Thymus (tissue), 11 donors: ENCODE measurements around the gene MT1HL1. TPM values are rescaled to one million over a fixed set of nuclear protein-coding genes. Genes with fewer than 3 reads are reported as not detected.
"Not testable (repeated sequence)": the region's sequence is repeated elsewhere in the genome, so short reads cannot be mapped to it uniquely, and the experiment has no call there.

Experiments
- DNase-seq, 9 donors: peaks; one replicate each; pipeline ENCODE4 v3.0.0-alpha.2; 2013; ENCODE audit warnings: low spot score in 9 of 9, low read depth in 6 of 9, missing footprints in 1 of 9
- H3K27ac ChIP-seq, 2 donors: one replicate each; pipeline ENCODE4 v1.5.1; 2013; ENCODE audit warnings: control low read depth in 1 of 2, low read depth in 1 of 2, low read length in 1 of 2, mild to moderate bottlenecking in 1 of 2, moderate library complexity in 1 of 2
- H3K27me3 ChIP-seq, 2 donors: one replicate each; pipeline ENCODE4 v1.5.1; 2013; ENCODE audit warnings: low read length in 1 of 2; ENCODE audit not compliant: control insufficient read depth in 2 of 2, insufficient read depth in 1 of 2
- H3K36me3 ChIP-seq, 2 donors: one replicate each; pipeline ENCODE4 v1.5.1; 2013; ENCODE audit warnings: low read length in 1 of 2, mild to moderate bottlenecking in 1 of 2, moderate library complexity in 1 of 2; ENCODE audit not compliant: control insufficient read depth in 2 of 2, insufficient read depth in 2 of 2
- H3K4me1 ChIP-seq, 2 donors: one replicate each; pipeline ENCODE4 v1.5.1; 2013; ENCODE audit warnings: low read length in 2 of 2; ENCODE audit not compliant: control insufficient read depth in 2 of 2, insufficient read depth in 2 of 2
- H3K4me3 ChIP-seq, 2 donors: one replicate each; pipeline ENCODE4 v1.5.1; 2013; ENCODE audit warnings: low read length in 2 of 2, control low read depth in 1 of 2, mild to moderate bottlenecking in 1 of 2
- H3K9me3 ChIP-seq, 2 donors: one replicate each; pipeline ENCODE4 v1.5.1; 2013; ENCODE audit warnings: low read length in 1 of 2, mild to moderate bottlenecking in 1 of 2; ENCODE audit not compliant: control insufficient read depth in 2 of 2, insufficient read depth in 1 of 2
- WGBS: extraction: QIAGEN DNeasy Blood & Tissue Kit; methylation state at CpG from one replicate; pipeline ENCODE4 v1.1.7; 2013; 5-methylcytosine and 5-hydroxymethylcytosine counted together
- polyA plus RNA-seq: library from polyadenylated mRNA; stranded (reverse); fragments of 200-250 nt; gene quantifications from one replicate; pipeline ENCODE4 v1.2.3, GENCODE V29; 2013
- total RNA-seq: library from RNA; stranded (reverse); fragments of 120-200 nt; gene quantifications from one replicate; pipeline ENCODE4 v1.2.4, GENCODE V29; 2013
- donor health status: healthy.

Gene MT1HL1
- total and polyA plus RNA-seq, 2 donors: not detected

GRCh38 chr1:236975461-236975860 is 28.8 kb downstream of the MT1HL1 start:
- Histone ChIP-seq H3K4me3 (no peak overlapping the region), H3K9me3 (no peaks in the 10 kb centered on the region), H3K36me3 (no peaks in the 10 kb centered on the region), H3K27ac (no peak overlapping the region), H3K4me1 (no peaks in the 10 kb centered on the region), H3K27me3 (no peaks in the 10 kb centered on the region)
- WGBS: 97% methylated on average over 6 of the region's 6 CpGs
- no peak for DNase-seq

GRCh38 chr1:236974025-236974424 is 30.2 kb downstream of the MT1HL1 start:
- not testable (repeated sequence) for H3K27me3 ChIP-seq, H3K4me3 ChIP-seq, H3K27ac ChIP-seq, H3K36me3 ChIP-seq, H3K9me3 ChIP-seq, DNase-seq, H3K4me1 ChIP-seq
- WGBS: 95% methylated on average over 5 of the region's 5 CpGs

GRCh38 chr1:236966636-236967035 is 37.6 kb downstream of the MT1HL1 start:
- H3K27me3 ChIP-seq: no peaks in the 10 kb centered on the region
- WGBS: 94% methylated on average over 6 of the region's 6 CpGs
- H3K4me1 ChIP-seq: no peaks in the 10 kb centered on the region
- no peak overlapping the region for H3K4me3 ChIP-seq
- no peak overlapping the region for H3K27ac ChIP-seq
- no peak for DNase-seq
- H3K9me3 ChIP-seq: no peaks in the 10 kb centered on the region
- H3K36me3 ChIP-seq: no peaks in the 10 kb centered on the region

GRCh38 chr1:236963920-236964319 is 40.3 kb downstream of the MT1HL1 start:
- no peak overlapping the region for H3K27ac ChIP-seq
- no peaks in the 10 kb centered on the region for H3K36me3 ChIP-seq
- no peak for DNase-seq
- no peaks in the 10 kb centered on the region for H3K4me1 ChIP-seq
- H3K4me3 ChIP-seq: no peak overlapping the region
- H3K9me3 ChIP-seq: no peaks in the 10 kb centered on the region
- no peaks in the 10 kb centered on the region for H3K27me3 ChIP-seq
- WGBS: 95% methylated on average over 2 of the region's 2 CpGs

GRCh38 chr1:236959112-236959511 is 45.1 kb downstream of the MT1HL1 start:
- Histone ChIP-seq H3K27ac (no peak overlapping the region), H3K4me3 (no peak overlapping the region), H3K27me3 (no peaks in the 10 kb centered on the region), H3K4me1 (no peaks in the 10 kb centered on the region), H3K36me3 (no peaks in the 10 kb centered on the region), H3K9me3 (no peaks in the 10 kb centered on the region)
- no peak for DNase-seq
- 94% methylated on average over 2 of the region's 2 CpGs for WGBS

- Histone ChIP-seq H3K9me3 (no peaks in the 10 kb centered on the region), H3K36me3 (no peaks in the 10 kb centered on the region), H3K27ac (no peak overlapping the region), H3K4me1 (no peaks in the 10 kb centered on the region), H3K27me3 (no peaks in the 10 kb centered on the region), H3K4me3 (no peak overlapping the region)
- WGBS: 77% methylated on average over 5 of the region's 5 CpGs
- no peak for DNase-seq
These were observed 47.0 kb downstream of the MT1HL1 start for GRCh38 chr1:236957235-236957634.

Other genes starting within 250 kb of the MT1HL1 start
- 25.0 TPM for gene MTR, start 209.1 kb downstream of the MT1HL1 start, total RNA-seq
- 12.5 TPM for gene MTR, start 209.1 kb downstream of the MT1HL1 start, polyA plus RNA-seq
- gene RYR2, start 37.7 kb upstream of the MT1HL1 start, total RNA-seq: 0.38 TPM
- 0.21 TPM for gene RYR2, start 37.7 kb upstream of the MT1HL1 start, polyA plus RNA-seq